Skeletal muscle satellite cell (primary cell): ENCODE data around the gene PSORS1C1. TPM values are rescaled to one million over a fixed set of nuclear protein-coding genes. Genes with fewer than 3 reads are reported as not detected.
"Not testable (repeated sequence)": the region's sequence is repeated elsewhere in the genome, so short reads cannot be mapped to it uniquely, and the experiment has no call there.

ENCODE experiments used
- H3K27me3 ChIP-seq: 2 replicates; pipeline ENCODE4 v1.7.0; 2013; ENCODE audit warnings: low read length; ENCODE audit not compliant: control insufficient read depth, insufficient read depth
- H3K36me3 ChIP-seq: 2 replicates; pipeline ENCODE4 v1.7.0; 2013; ENCODE audit warnings: mild to moderate bottlenecking, control low read depth, low read length; ENCODE audit not compliant: insufficient read depth
- H3K4me1 ChIP-seq: 2 replicates; pipeline ENCODE4 v1.7.0; 2013; ENCODE audit warnings: low read length; ENCODE audit not compliant: control insufficient read depth, insufficient read depth
- H3K4me2 ChIP-seq: 2 replicates; pipeline ENCODE4 v1.7.0; 2013; ENCODE audit warnings: mild to moderate bottlenecking, low read length
- H3K4me3 ChIP-seq: 2 replicates; pipeline ENCODE4 v1.7.0; 2013; ENCODE audit warnings: low read length
- H3K9ac ChIP-seq: 2 replicates; pipeline ENCODE4 v1.7.0; 2013; ENCODE audit warnings: mild to moderate bottlenecking, low read depth, low read length, moderate library complexity
- H3K9me3 ChIP-seq: replicated peaks from 2 replicates; pipeline ENCODE4 v1.7.0; 2013; ENCODE audit warnings: mild to moderate bottlenecking, control low read depth, low read length
- total RNA-seq: library from RNA; depleted of rRNA; stranded (reverse); fragments of >200 nt; gene quantifications from 2 replicates; pipeline ENCODE4 v1.2.3, GENCODE V29; 2012; rRNA removed

PSORS1C1 gene, protein sequence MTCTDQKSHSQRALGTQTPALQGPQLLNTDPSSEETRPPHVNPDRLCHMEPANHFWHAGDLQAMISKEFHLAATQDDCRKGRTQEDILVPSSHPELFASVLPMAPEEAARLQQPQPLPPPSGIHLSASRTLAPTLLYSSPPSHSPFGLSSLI
- total RNA-seq = 0.51 and 3.9 TPM in 2 replicates

GRCh38 chr6:31114541-31114878 is at the start of gene PSORS1C1:
TSS of gene PSORS1C1 (plus strand) at chr6:31114800. CDS start at chr6:31129633, 14,833 bp downstream.
- H3K4me1 ChIP-seq = peaks cover 23% of the 10 kb centered on the region
- H3K4me2 ChIP-seq = peak within 1 kb of the TSS; percentile 66
- H3K27me3 ChIP-seq = peaks cover 7% of the 10 kb centered on the region
- H3K4me3 ChIP-seq = peak within 1 kb of the TSS; percentile 50
- no peaks in the 10 kb centered on the region for H3K36me3 ChIP-seq
- H3K9ac ChIP-seq = peak within 1 kb of the TSS; percentile 71
- no peaks in the 10 kb centered on the region for H3K9me3 ChIP-seq

DNA sequence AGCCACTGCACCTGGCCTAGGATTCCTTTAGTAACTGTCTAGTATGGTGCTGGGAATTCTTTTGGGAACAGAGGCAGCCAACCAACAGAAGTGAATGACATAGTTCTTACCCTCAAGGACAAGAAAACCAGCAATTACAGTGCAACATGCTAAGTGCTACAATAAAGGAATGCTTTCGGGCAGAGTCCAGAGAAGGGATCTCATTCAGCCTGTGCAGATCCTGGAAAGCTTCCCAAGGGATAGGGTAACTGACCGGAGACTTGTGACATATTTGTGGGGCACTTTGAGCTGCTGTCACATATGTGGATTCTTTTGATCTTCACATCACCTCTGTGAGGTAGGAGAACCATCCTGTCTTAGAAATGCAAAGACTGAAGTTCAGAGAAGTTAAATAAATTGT is 49.0 kb upstream of the PSORS1C1 start:
- no peaks in the 10 kb centered on the region for H3K9me3 ChIP-seq
- H3K4me2 ChIP-seq = no peak overlapping the region
- H3K9ac ChIP-seq = no peak overlapping the region
- H3K36me3 ChIP-seq = no peaks in the 10 kb centered on the region
- H3K27me3 ChIP-seq = peaks cover 21% of the 10 kb centered on the region
- H3K4me1 ChIP-seq = no peaks in the 10 kb centered on the region
- no peak overlapping the region for H3K4me3 ChIP-seq

DNA sequence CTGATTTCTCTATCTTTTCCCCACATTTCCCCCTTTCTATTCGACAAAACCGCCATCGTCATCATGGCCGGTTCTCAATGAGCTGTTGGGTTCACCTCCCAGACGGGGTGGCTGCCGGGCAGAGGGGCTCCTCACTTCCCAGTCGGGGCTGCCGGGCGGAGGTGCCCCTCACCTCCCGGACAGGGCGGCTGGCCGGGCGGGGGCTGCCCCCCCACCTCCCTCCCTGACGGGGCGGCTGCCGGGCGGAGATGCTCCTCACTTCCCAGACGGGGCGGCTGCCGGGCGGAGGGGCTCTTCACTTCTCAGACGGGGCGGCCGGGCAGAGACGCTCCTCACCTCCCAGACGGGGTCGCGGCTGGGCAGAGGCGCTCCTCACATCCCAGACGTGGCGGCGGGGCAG is 47.6 kb upstream of the PSORS1C1 start:
- not testable (repeated sequence) for H3K36me3 ChIP-seq, H3K9ac ChIP-seq, H3K4me1 ChIP-seq, H3K9me3 ChIP-seq, H3K4me2 ChIP-seq, H3K4me3 ChIP-seq
- H3K27me3 ChIP-seq = peaks cover 14% of the 10 kb centered on the region

GRCh38 chr6:31067891-31068668 is 46.5 kb upstream of the PSORS1C1 start:
- H3K4me1 ChIP-seq, H3K4me3 ChIP-seq, H3K9me3 ChIP-seq, H3K9ac ChIP-seq, H3K27me3 ChIP-seq, H3K4me2 ChIP-seq, H3K36me3 ChIP-seq: not testable (repeated sequence)

DNA sequence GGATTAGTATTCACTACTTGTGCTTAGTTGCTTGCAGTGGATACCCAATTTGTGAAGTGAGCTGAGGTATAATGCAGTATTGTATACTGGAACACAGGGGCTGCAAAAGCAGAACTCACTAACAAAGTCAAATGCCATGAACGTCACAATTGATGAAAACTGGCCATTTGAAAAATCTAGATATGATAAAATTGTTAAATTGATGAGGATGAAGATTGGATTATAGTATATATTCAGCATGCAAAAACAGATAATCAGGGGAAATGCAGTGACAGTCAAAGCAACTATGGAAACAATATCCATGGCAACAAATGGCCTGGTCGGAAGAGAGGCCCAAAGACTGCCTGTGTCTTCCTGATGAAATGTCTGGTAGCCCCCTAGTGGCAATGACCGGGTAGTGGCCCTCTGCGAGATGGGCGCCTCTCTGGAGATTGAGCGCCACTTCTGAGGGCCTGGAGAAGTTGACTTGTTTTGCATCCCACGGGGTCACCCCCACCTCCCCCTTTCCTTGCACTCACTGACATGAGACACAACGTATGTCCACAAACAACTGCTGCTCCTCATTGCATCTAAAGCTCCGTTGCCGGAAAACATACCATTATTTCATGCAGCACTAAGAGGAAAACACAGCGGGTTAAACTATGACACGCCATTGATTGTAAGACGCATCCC is 45.8 kb upstream of the PSORS1C1 start:
- Histone ChIP-seq H3K4me3 (no peak overlapping the region), H3K9ac (no peak overlapping the region), H3K4me2 (no peak overlapping the region), H3K9me3 (no peaks in the 10 kb centered on the region), H3K27me3 (peaks cover 3% of the 10 kb centered on the region), H3K4me1 (peaks cover 15% of the 10 kb centered on the region), H3K36me3 (no peaks in the 10 kb centered on the region)

DNA sequence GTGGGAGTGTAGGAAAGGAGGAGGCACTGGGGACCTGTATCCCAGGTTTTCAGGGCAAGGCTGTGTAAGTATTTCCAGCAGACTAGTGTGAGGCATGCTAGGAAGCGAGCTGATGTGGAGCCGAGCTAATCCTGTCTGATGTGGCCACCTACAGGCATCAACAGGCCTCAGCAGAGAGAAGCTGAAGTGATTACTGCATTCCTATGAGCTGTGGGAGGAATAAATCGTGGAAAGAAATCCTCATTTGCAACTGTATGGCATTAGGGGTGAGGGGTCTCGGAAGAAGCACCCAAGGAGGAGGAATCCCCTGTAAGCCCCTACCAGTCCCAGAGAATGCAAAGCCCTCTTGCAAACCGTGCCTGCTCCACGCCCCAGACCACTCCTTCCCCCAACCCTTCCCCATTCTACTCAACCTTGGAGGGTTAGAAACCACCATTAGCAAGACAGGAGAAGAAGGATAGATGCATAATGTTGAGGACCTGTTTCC is 43.8 kb upstream of the PSORS1C1 start:
- Histone ChIP-seq H3K36me3 (no peaks in the 10 kb centered on the region), H3K4me1 (peaks cover 21% of the 10 kb centered on the region), H3K9me3 (no peaks in the 10 kb centered on the region), H3K9ac (no peak overlapping the region), H3K4me3 (no peak overlapping the region), H3K4me2 (no peak overlapping the region), H3K27me3 (no peaks in the 10 kb centered on the region)

GRCh38 chr6:31074401-31074800 is 40.2 kb upstream of the PSORS1C1 start:
- no peak overlapping the region for H3K4me3 ChIP-seq
- H3K4me2 ChIP-seq = no peak overlapping the region
- no peak overlapping the region for H3K9ac ChIP-seq
- no peaks in the 10 kb centered on the region for H3K36me3 ChIP-seq
- H3K9me3 ChIP-seq = no peaks in the 10 kb centered on the region
- H3K27me3 ChIP-seq = no peaks in the 10 kb centered on the region
- peaks cover 33% of the 10 kb centered on the region for H3K4me1 ChIP-seq

GRCh38 chr6:31075528-31075927 is 39.1 kb upstream of the PSORS1C1 start:
- no peak overlapping the region for H3K4me3 ChIP-seq
- no peaks in the 10 kb centered on the region for H3K9me3 ChIP-seq
- no peak overlapping the region for H3K9ac ChIP-seq
- H3K4me2 ChIP-seq = no peak overlapping the region
- H3K4me1 ChIP-seq = peaks cover 36% of the 10 kb centered on the region
- H3K27me3 ChIP-seq = no peaks in the 10 kb centered on the region
- H3K36me3 ChIP-seq = no peaks in the 10 kb centered on the region

DNA sequence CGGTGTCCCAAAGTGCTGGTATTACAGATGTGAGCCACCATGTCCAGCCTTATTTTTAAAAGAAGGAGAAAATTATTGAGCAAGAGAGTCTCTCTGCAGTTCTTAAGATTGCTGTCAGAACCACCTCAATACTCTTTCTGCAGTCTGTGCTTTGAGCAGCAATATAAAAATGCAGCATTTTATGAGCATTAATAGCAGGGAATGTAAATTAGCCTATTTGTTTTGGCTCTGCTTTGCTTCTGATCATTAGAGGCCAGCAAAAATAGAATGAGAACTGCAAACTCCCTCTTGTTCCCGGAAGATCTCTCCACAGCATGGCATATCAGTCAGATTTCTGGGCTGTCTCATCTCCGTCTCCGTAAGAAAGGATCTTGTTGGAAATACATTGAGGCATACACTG is 38.0 kb upstream of the PSORS1C1 start:
- Histone ChIP-seq H3K27me3 (no peaks in the 10 kb centered on the region), H3K36me3 (no peaks in the 10 kb centered on the region), H3K9me3 (no peaks in the 10 kb centered on the region), H3K9ac (no peak overlapping the region), H3K4me3 (no peak overlapping the region), H3K4me1 (peaks cover 36% of the 10 kb centered on the region), H3K4me2 (no peak overlapping the region)

DNA sequence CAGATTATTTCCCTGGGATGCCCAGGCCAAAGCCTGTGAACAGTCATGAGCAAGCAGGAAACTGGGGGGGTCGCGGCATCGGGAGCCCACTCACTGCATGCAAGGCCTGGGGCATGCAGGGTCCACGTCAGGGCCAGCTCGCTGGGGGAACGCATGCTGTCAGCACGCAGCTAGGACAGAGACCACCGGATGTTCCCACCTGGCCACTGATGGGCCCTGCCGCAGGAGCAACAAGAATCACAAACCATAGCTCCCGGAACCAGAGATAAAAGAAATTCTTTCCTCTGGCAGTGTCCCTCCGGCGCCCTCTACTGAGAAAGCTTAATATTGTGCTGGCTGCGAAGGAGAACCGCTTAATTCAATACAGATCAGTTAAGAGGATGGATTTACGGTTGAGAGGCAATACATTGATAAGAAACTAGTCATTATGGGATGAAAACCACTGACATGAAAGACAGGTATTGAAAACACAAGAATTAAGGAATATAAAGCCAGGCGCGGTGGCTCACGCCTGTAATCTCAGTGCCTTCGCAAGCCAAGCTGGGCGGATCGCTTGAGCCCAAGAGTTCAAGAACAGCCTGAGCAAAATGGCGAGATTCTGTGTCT is 34.8 kb upstream of the PSORS1C1 start:
- H3K27me3 ChIP-seq = no peaks in the 10 kb centered on the region
- peak overlapping the region; percentile 11 for H3K9ac ChIP-seq
- peaks cover 28% of the 10 kb centered on the region for H3K4me1 ChIP-seq
- no peaks in the 10 kb centered on the region for H3K36me3 ChIP-seq
- peak overlapping the region; percentile 50 for H3K4me2 ChIP-seq
- H3K9me3 ChIP-seq = no peaks in the 10 kb centered on the region
- no peak overlapping the region for H3K4me3 ChIP-seq

GRCh38 chr6:31081872-31082271 is 32.7 kb upstream of the PSORS1C1 start:
- H3K4me2 ChIP-seq = no peak overlapping the region
- H3K36me3 ChIP-seq = no peaks in the 10 kb centered on the region
- no peaks in the 10 kb centered on the region for H3K27me3 ChIP-seq
- no peak overlapping the region for H3K9ac ChIP-seq
- H3K9me3 ChIP-seq = no peaks in the 10 kb centered on the region
- peaks cover 22% of the 10 kb centered on the region for H3K4me1 ChIP-seq
- H3K4me3 ChIP-seq = no peak overlapping the region
